Measurements from ENCODE around the gene STXBP6.
"Not testable (repeated sequence)": the region's sequence is repeated elsewhere in the genome, so short reads cannot be mapped to it uniquely, and the experiment has no call there.

The STXBP6 gene

GRCh38 chr14:24839617-24840203, 210.2 kb downstream of the STXBP6 start:
- Histone ChIP-seq H3K27me3 (no peaks in the 10 kb centered on the region), H3K27ac (no peak overlapping the region), H3K36me3 (no peaks in the 10 kb centered on the region), H3K4me1 (no peaks in the 10 kb centered on the region), H3K4me3 (no peak overlapping the region), H3K9me3 (no peaks in the 10 kb centered on the region)
- no peak for DNase-seq
- TF ChIP-seq, protein P1, sequence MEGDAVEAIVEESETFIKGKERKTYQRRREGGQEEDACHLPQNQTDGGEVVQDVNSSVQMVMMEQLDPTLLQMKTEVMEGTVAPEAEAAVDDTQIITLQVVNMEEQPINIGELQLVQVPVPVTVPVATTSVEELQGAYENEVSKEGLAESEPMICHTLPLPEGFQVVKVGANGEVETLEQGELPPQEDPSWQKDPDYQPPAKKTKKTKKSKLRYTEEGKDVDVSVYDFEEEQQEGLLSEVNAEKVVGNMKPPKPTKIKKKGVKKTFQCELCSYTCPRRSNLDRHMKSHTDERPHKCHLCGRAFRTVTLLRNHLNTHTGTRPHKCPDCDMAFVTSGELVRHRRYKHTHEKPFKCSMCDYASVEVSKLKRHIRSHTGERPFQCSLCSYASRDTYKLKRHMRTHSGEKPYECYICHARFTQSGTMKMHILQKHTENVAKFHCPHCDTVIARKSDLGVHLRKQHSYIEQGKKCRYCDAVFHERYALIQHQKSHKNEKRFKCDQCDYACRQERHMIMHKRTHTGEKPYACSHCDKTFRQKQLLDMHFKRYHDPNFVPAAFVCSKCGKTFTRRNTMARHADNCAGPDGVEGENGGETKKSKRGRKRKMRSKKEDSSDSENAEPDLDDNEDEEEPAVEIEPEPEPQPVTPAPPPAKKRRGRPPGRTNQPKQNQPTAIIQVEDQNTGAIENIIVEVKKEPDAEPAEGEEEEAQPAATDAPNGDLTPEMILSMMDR (IDR thresholded peaks at IDR 0.05) = no peak
- intact Hi-C loops (cut with DNase I; ENCODE audit: low total_unique reads) = no loop called here

- TF ChIP-seq, protein P1 (IDR thresholded peaks at IDR 0.05) = no peak
- H3K9me3 ChIP-seq = no peaks in the 10 kb centered on the region
- no peaks in the 10 kb centered on the region for H3K36me3 ChIP-seq
- H3K27ac ChIP-seq = no peak overlapping the region
- H3K4me3 ChIP-seq = no peak overlapping the region
- DNase-seq = no peak
- intact Hi-C loops (cut with DNase I; ENCODE audit: low total_unique reads) = no loop called here
- H3K4me1 ChIP-seq = no peaks in the 10 kb centered on the region
- H3K27me3 ChIP-seq = no peaks in the 10 kb centered on the region
These were observed 210.9 kb downstream of the STXBP6 start for GRCh38 chr14:24838945-24839616.

DNA sequence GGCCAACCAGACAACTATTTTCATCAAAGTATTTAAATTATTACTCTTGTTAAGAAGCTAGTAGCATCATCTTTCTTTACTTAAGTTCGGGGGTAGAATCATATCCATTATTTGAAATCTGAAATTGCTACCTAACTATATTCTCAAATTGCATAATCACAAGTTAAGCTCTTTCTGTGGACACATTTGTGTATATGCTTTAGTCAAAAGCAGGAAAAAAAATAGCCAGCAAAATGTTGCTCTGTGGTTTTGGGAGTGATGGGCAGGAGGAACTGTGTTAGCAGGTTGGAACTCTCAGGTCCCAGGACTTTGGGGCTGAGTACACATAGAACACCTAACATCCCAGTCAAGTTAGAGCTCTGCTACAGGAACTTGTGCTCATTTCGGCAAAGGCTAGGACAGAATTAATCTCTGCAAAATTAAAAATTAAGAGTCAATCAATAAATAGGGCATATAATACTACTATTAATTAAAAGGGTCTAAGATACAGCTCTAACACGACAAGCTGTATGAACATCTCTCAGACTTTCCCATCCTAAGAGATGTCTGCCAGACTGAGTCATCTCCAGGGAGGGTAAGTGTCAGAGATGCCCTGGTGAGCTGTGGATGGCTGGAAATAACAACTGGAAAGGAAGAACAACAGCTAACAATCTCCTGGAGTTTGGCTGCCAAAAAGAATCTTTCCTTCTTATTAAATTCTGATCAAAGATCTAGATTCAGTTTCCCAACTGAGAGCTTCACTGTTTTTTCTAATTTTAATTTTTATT, 212.5 kb downstream of the STXBP6 start:
- no peak for DNase-seq
- no peaks in the 10 kb centered on the region for H3K27me3 ChIP-seq
- H3K4me1 ChIP-seq = no peaks in the 10 kb centered on the region
- TF ChIP-seq, protein P1 (IDR thresholded peaks at IDR 0.05) = no peak
- H3K36me3 ChIP-seq = no peaks in the 10 kb centered on the region
- no peak overlapping the region for H3K27ac ChIP-seq
- no peaks in the 10 kb centered on the region for H3K9me3 ChIP-seq
- intact Hi-C loops (cut with DNase I; ENCODE audit: low total_unique reads) = no loop called here
- H3K4me3 ChIP-seq = no peak overlapping the region

DNA sequence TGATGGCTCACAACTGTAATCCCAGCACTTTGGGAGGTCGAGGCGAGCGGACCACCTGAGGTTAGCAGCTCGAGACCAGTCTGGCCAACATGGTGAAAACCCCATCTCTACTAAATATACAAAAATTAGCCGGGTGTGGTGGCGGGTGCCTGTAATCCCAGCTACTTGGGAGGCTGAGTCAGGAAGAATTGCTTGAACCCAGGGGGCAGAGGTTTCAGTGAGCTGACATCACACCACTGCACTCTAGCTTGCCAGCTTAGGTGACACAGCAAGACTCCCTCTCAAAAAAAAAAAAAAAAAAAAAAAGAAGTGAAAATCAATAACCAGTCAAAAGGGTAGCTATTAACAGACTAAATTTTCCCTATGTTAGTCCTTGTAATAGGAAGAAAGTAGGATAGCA, 213.6 kb downstream of the STXBP6 start:
- DNase-seq; H3K9me3 ChIP-seq; H3K36me3 ChIP-seq; H3K27me3 ChIP-seq; intact Hi-C loops (cut with DNase I; ENCODE audit: low total_unique reads); H3K4me3 ChIP-seq; H3K4me1 ChIP-seq; H3K27ac ChIP-seq: not testable (repeated sequence)

- DNase-seq = no peak
- H3K4me1 ChIP-seq = no peaks in the 10 kb centered on the region
- no peaks in the 10 kb centered on the region for H3K9me3 ChIP-seq
- no peak overlapping the region for H3K27ac ChIP-seq
- intact Hi-C loops (cut with DNase I; ENCODE audit: low total_unique reads) = no loop called here
- H3K27me3 ChIP-seq = no peaks in the 10 kb centered on the region
- H3K4me3 ChIP-seq = no peak overlapping the region
- TF ChIP-seq, protein P1 (IDR thresholded peaks at IDR 0.05) = no peak
- no peaks in the 10 kb centered on the region for H3K36me3 ChIP-seq
These were observed 215.0 kb downstream of the STXBP6 start for GRCh38 chr14:24834956-24835355.

- Histone ChIP-seq H3K4me1 (no peaks in the 10 kb centered on the region), H3K36me3 (no peaks in the 10 kb centered on the region), H3K27ac (no peak overlapping the region), H3K4me3 (no peak overlapping the region), H3K9me3 (no peaks in the 10 kb centered on the region), H3K27me3 (no peaks in the 10 kb centered on the region)
- TF ChIP-seq, protein P1 (IDR thresholded peaks at IDR 0.05) = no peak
- no peak for DNase-seq
- intact Hi-C loops (cut with DNase I; ENCODE audit: low total_unique reads) = no loop called here
These were observed 216.6 kb downstream of the STXBP6 start for GRCh38 chr14:24833385-24833784.
